GM18519 (cell line): ENCODE results near the gene TBC1D12.

Experiments used
- ATAC-seq: cut with Tn5 transposase; IDR thresholded peaks from one replicate; pipeline ENCODE4 v1.9.1; 2021; ENCODE audit warnings: mild to moderate bottlenecking, moderate library complexity; ENCODE audit not compliant: unreplicated experiment, low FRiP score

TBC1D12 gene

GRCh38 chr10:94403380-94404213 is 1.3 kb downstream of the TBC1D12 start:
- peak; percentile 45 for ATAC-seq

- ATAC-seq, result no peak
These were observed 3.1 kb downstream of the TBC1D12 start for GRCh38 chr10:94405406-94405805.

- no peak for ATAC-seq
These were observed 5.3 kb downstream of the TBC1D12 start for GRCh38 chr10:94407668-94408067.

- ATAC-seq, result no peak
These were observed 6.8 kb downstream of the TBC1D12 start for GRCh38 chr10:94409021-94409657.

- no peak for ATAC-seq
These were observed 9.0 kb downstream of the TBC1D12 start for GRCh38 chr10:94411304-94411703.

GRCh38 chr10:94412449-94412848 is 10.1 kb downstream of the TBC1D12 start:
- ATAC-seq, result no peak

- no peak for ATAC-seq
These were observed 11.0 kb downstream of the TBC1D12 start for GRCh38 chr10:94413361-94413760.

- ATAC-seq, result no peak
These were observed 14.6 kb downstream of the TBC1D12 start for GRCh38 chr10:94416896-94417295.

- ATAC-seq, result no peak
These were observed 15.0 kb downstream of the TBC1D12 start for GRCh38 chr10:94417321-94417720.

- no peak for ATAC-seq
These were observed 18.2 kb downstream of the TBC1D12 start for GRCh38 chr10:94420516-94420915.

- ATAC-seq, result no peak
These were observed 18.7 kb downstream of the TBC1D12 start for GRCh38 chr10:94420998-94421528.

- no peak for ATAC-seq
These were observed 21.3 kb downstream of the TBC1D12 start for GRCh38 chr10:94423627-94424026.

GRCh38 chr10:94424714-94425337 is 22.5 kb downstream of the TBC1D12 start:
- ATAC-seq, result no peak

- no peak for ATAC-seq
These were observed 23.6 kb downstream of the TBC1D12 start for GRCh38 chr10:94425942-94426341.

- ATAC-seq, result no peak
These were observed 24.8 kb downstream of the TBC1D12 start for GRCh38 chr10:94427166-94427565.

- no peak for ATAC-seq
These were observed 26.7 kb downstream of the TBC1D12 start for GRCh38 chr10:94428766-94429707.

GRCh38 chr10:94430701-94431100 is 28.4 kb downstream of the TBC1D12 start:
- no peak for ATAC-seq

- no peak for ATAC-seq
These were observed 30.1 kb downstream of the TBC1D12 start for GRCh38 chr10:94432443-94432842.

GRCh38 chr10:94439275-94439861 is 37.0 kb downstream of the TBC1D12 start:
- no peak for ATAC-seq

GRCh38 chr10:94440096-94440495 is 37.8 kb downstream of the TBC1D12 start:
- no peak for ATAC-seq
